Stimulated activated naive CD8-positive, alpha-beta T cell treated with anti-CD3 and anti-CD28 coated beads, Interleukin-15, amount 100 ng/mL, for 72 hours (primary cell): ENCODE data around the gene SLAMF1.

ENCODE experiments used
- ATAC-seq: fragments of 150-1000 bp; cut with Tn5 transposase; 2 replicates; pipeline ENCODE4 v1.10.0; 2021; ENCODE audit warnings: mild to moderate bottlenecking, moderate library complexity
- DNase-seq, 2 donors: peaks; one replicate each; pipeline ENCODE4 v3.0.0; 2021 to 2022
- H3K27ac Mint-ChIP-seq, 2 donors: one replicate each; pipeline ENCODE4 v1.8.0; 2022; ENCODE audit warnings: mild to moderate bottlenecking in 2 of 2, mixed read lengths in 2 of 2, moderate library complexity in 2 of 2
- H3K27me3 Mint-ChIP-seq: one replicate; pipeline ENCODE4 v1.8.0; 2022; ENCODE audit warnings: mixed read lengths
- H3K4me1 Mint-ChIP-seq: one replicate; pipeline ENCODE4 v1.8.0; 2022; ENCODE audit warnings: mild to moderate bottlenecking, mixed read lengths
- H3K4me3 Mint-ChIP-seq, 2 donors: one replicate each; pipeline ENCODE4 v1.8.0; 2022; ENCODE audit warnings: mild to moderate bottlenecking in 2 of 2, mixed read lengths in 2 of 2, moderate library complexity in 1 of 2
- H3K9me3 Mint-ChIP-seq, 2 donors: one replicate each; pipeline ENCODE4 v1.8.0; 2022; ENCODE audit warnings: mixed read lengths in 2 of 2

The SLAMF1 gene

GRCh38 chr1:160625321-160625720 lies 21.5 kb downstream of the SLAMF1 start:
- peak overlapping the region; percentile 75 to 100 for H3K27ac Mint-ChIP-seq
- DNase-seq (no peak), ATAC-seq (no peak)
- H3K9me3 Mint-ChIP-seq, result no peaks in the 10 kb centered on the region
- peaks cover 92% of the 10 kb centered on the region for H3K4me1 Mint-ChIP-seq
- no peaks in the 10 kb centered on the region for H3K27me3 Mint-ChIP-seq
- H3K4me3 Mint-ChIP-seq, result peak overlapping the region; percentile 73 to 90

- Mint-ChIP-seq H3K4me1 (peaks cover 90% of the 10 kb centered on the region), H3K9me3 (no peaks in the 10 kb centered on the region), H3K27me3 (no peaks in the 10 kb centered on the region), H3K4me3 (peak overlapping the region; percentile 73 to 81), H3K27ac (peak overlapping the region; percentile 75 to 99)
- DNase-seq (no peak), ATAC-seq (no peak)
These were observed 22.4 kb downstream of the SLAMF1 start for GRCh38 chr1:160624464-160624863.

GRCh38 chr1:160623862-160624261 lies 23.0 kb downstream of the SLAMF1 start:
- Mint-ChIP-seq H3K9me3 (peaks cover 0 to 6% of the 10 kb centered on the region in 2 donors), H3K4me3 (peak overlapping the region; percentile 73 to 81), H3K4me1 (peaks cover 93% of the 10 kb centered on the region), H3K27ac (peak overlapping the region; percentile 92 to 99), H3K27me3 (no peaks in the 10 kb centered on the region)
- peak in 1 of 2 donors; percentile 41 for DNase-seq
- peak; percentile 57 for ATAC-seq

- Mint-ChIP-seq H3K27ac (peak overlapping the region; percentile 92 to 99), H3K4me1 (peaks cover 90% of the 10 kb centered on the region)
These were observed 23.6 kb downstream of the SLAMF1 start for GRCh38 chr1:160623227-160623633.

GRCh38 chr1:160622501-160623226 lies 24.2 kb downstream of the SLAMF1 start:
- peak overlapping the region; percentile 73 to 81 for H3K4me3 Mint-ChIP-seq

More at GRCh38 chr1:160623227-160623633, 23.6 kb downstream of the SLAMF1 start:
- Mint-ChIP-seq H3K4me3 (peak overlapping the region; percentile 73 to 81), H3K27me3 (no peaks in the 10 kb centered on the region), H3K9me3 (peaks cover 0 to 7% of the 10 kb centered on the region in 2 donors)
- ATAC-seq (peak; percentile 77), DNase-seq (peak; percentile 37 to 69)

GRCh38 chr1:160621633-160622413 lies 25.0 kb downstream of the SLAMF1 start:
- ATAC-seq (no peak), DNase-seq (peak in 1 of 2 donors; percentile 44)
- peaks cover 80% of the 10 kb centered on the region for H3K4me1 Mint-ChIP-seq
- H3K27me3 Mint-ChIP-seq, result no peaks in the 10 kb centered on the region
- peaks cover 0 to 7% of the 10 kb centered on the region in 2 donors for H3K9me3 Mint-ChIP-seq
- peak overlapping the region; percentile 4 to 30 for H3K4me3 Mint-ChIP-seq
- H3K27ac Mint-ChIP-seq, result peak overlapping the region; percentile 8 to 89

More at GRCh38 chr1:160622501-160623226, 24.2 kb downstream of the SLAMF1 start:
- ATAC-seq, result no peak
- Mint-ChIP-seq H3K9me3 (peaks cover 0 to 7% of the 10 kb centered on the region in 2 donors), H3K4me1 (peaks cover 89% of the 10 kb centered on the region), H3K27ac (peak overlapping the region; percentile 55 to 63), H3K27me3 (no peaks in the 10 kb centered on the region)
- DNase-seq, result no peak

GRCh38 chr1:160620942-160621632 lies 25.8 kb downstream of the SLAMF1 start:
- DNase-seq, result no peak
- ATAC-seq, result no peak
- peaks cover 73% of the 10 kb centered on the region for H3K4me1 Mint-ChIP-seq
- H3K4me3 Mint-ChIP-seq, result peak overlapping the region; percentile 4 to 30
- no peaks in the 10 kb centered on the region for H3K27me3 Mint-ChIP-seq
- peaks cover 0 to 7% of the 10 kb centered on the region in 2 donors for H3K9me3 Mint-ChIP-seq
- H3K27ac Mint-ChIP-seq, result peak overlapping the region in 1 of 2 donors; percentile 89

- no peaks in the 10 kb centered on the region for H3K27me3 Mint-ChIP-seq
- no peak for ATAC-seq
- no peak overlapping the region for H3K4me3 Mint-ChIP-seq
- DNase-seq, result no peak
- peaks cover 60% of the 10 kb centered on the region for H3K4me1 Mint-ChIP-seq
- H3K9me3 Mint-ChIP-seq, result peaks cover 0 to 7% of the 10 kb centered on the region in 2 donors
- H3K27ac Mint-ChIP-seq, result no peak overlapping the region
These were observed 27.0 kb downstream of the SLAMF1 start for GRCh38 chr1:160619742-160620277.

GRCh38 chr1:160618763-160619274 lies 28.0 kb downstream of the SLAMF1 start:
- H3K27ac Mint-ChIP-seq, result peak overlapping the region in 1 of 2 donors; percentile 2
- ATAC-seq (no peak), DNase-seq (peak in 1 of 2 donors; percentile 33)
- no peak overlapping the region for H3K4me3 Mint-ChIP-seq
- peaks cover 50% of the 10 kb centered on the region for H3K4me1 Mint-ChIP-seq
- no peaks in the 10 kb centered on the region for H3K27me3 Mint-ChIP-seq
- peaks cover 0 to 7% of the 10 kb centered on the region in 2 donors for H3K9me3 Mint-ChIP-seq

- Mint-ChIP-seq H3K27me3 (no peaks in the 10 kb centered on the region), H3K4me3 (no peak overlapping the region), H3K9me3 (peaks cover 0 to 7% of the 10 kb centered on the region in 2 donors), H3K4me1 (peaks cover 45% of the 10 kb centered on the region), H3K27ac (peak overlapping the region in 1 of 2 donors; percentile 28)
- ATAC-seq, result no peak
- no peak for DNase-seq
These were observed 28.5 kb downstream of the SLAMF1 start for GRCh38 chr1:160618327-160618726.

GRCh38 chr1:160615660-160616059 lies 31.2 kb downstream of the SLAMF1 start:
- Mint-ChIP-seq H3K4me3 (no peak overlapping the region), H3K27me3 (no peaks in the 10 kb centered on the region), H3K9me3 (peaks cover 0 to 7% of the 10 kb centered on the region in 2 donors), H3K27ac (no peak overlapping the region), H3K4me1 (peaks cover 26% of the 10 kb centered on the region)
- DNase-seq (no peak), ATAC-seq (no peak)

GRCh38 chr1:160614410-160614809 lies 32.4 kb downstream of the SLAMF1 start:
- DNase-seq (no peak), ATAC-seq (no peak)
- peaks cover 23% of the 10 kb centered on the region for H3K4me1 Mint-ChIP-seq
- peaks cover 0 to 7% of the 10 kb centered on the region in 2 donors for H3K9me3 Mint-ChIP-seq
- H3K27me3 Mint-ChIP-seq, result no peaks in the 10 kb centered on the region
- H3K27ac Mint-ChIP-seq, result no peak overlapping the region
- no peak overlapping the region for H3K4me3 Mint-ChIP-seq

GRCh38 chr1:160612613-160613218 lies 34.1 kb downstream of the SLAMF1 start:
- ATAC-seq (no peak), DNase-seq (no peak)
- Mint-ChIP-seq H3K27me3 (no peaks in the 10 kb centered on the region), H3K27ac (no peak overlapping the region), H3K9me3 (no peaks in the 10 kb centered on the region), H3K4me3 (no peak overlapping the region), H3K4me1 (peaks cover 25% of the 10 kb centered on the region)

GRCh38 chr1:160610569-160611242 lies 36.1 kb downstream of the SLAMF1 start:
- no peak overlapping the region for H3K27ac Mint-ChIP-seq
- ATAC-seq (no peak), DNase-seq (no peak)
- peaks cover 45% of the 10 kb centered on the region for H3K4me1 Mint-ChIP-seq
- H3K9me3 Mint-ChIP-seq, result no peaks in the 10 kb centered on the region
- no peaks in the 10 kb centered on the region for H3K27me3 Mint-ChIP-seq
- no peak overlapping the region for H3K4me3 Mint-ChIP-seq
